Prostate gland (tissue), 2 donors: ENCODE data around the gene EPHB4. TPM values are rescaled to one million over a fixed set of nuclear protein-coding genes. Genes with fewer than 3 reads are reported as not detected.

Source experiments
- DNase-seq: peaks from one replicate; pipeline ENCODE4 v3.0.0-alpha.2; 2019; ENCODE audit warnings: low spot score
- H3K27ac ChIP-seq, 2 donors: fragments of 200-600 bp; sonication (generic); 2 replicates each; pipeline ENCODE4 v1.5.1; 2017 to 2019
- H3K27me3 ChIP-seq: fragments of 200-600 bp; sonication (generic); replicated peaks from 2 replicates; pipeline ENCODE4 v1.5.1; 2019; ENCODE audit not compliant: insufficient read depth
- H3K36me3 ChIP-seq, 2 donors: fragments of 200-600 bp; sonication (generic); 1 replicate in 1 of 2; 2 replicates in 1 of 2; pipeline versions ENCODE4 v1.5.1 to v1.8.1; 2017 to 2019
- H3K4me1 ChIP-seq: fragments of 200-600 bp; sonication (generic); replicated peaks from 2 replicates; pipeline ENCODE4 v1.5.1; 2019
- H3K4me3 ChIP-seq, 2 donors: fragments of 200-600 bp; sonication (generic); 2 replicates each; pipeline ENCODE4 v1.5.1; 2017 to 2019
- H3K9me3 ChIP-seq: fragments of 200-600 bp; sonication (generic); 2 replicates; pipeline ENCODE4 v1.5.1; 2017
- CTCF ChIP-seq, 4 experiments: fragments of 200-600 bp in 2 of 4; fragments of 450-650 bp in 2 of 4; sonication (generic) in 2 of 4; IDR thresholded peaks; 1 replicate in 3 of 4; 2 replicates in 1 of 4; pipeline ENCODE4 v1.5.1; 2016 to 2019; ENCODE audit warnings: antibody characterized with exemption in 4 of 4, mild to moderate bottlenecking in 2 of 4, moderate library complexity in 2 of 4
- POLR2A ChIP-seq: fragments of 450-650 bp; IDR thresholded peaks from one replicate; pipeline ENCODE4 v1.6.1; 2016; ENCODE audit warnings: antibody characterized with exemption, mild to moderate bottlenecking
- POLR2AphosphoS5 ChIP-seq: sonication (generic); formaldehyde crosslinking; IDR thresholded peaks from one replicate; pipeline ENCODE4 v1.6.1; 2017; ENCODE audit warnings: antibody characterized with exemption
- WGBS: methylation state at CpG from one replicate; pipeline ENCODE4 v1.1.5; 2018; 5-methylcytosine and 5-hydroxymethylcytosine counted together
- intact Hi-C: fragments of 100-400 bp; cut with DNase I; formaldehyde crosslinking; loops from one replicate; pipeline ENCODE4 v1.14.2; 2022
- total RNA-seq, 2 donors: library from RNA; depleted of rRNA; stranded (reverse); fragments of >200 nt; gene quantifications; one replicate each; pipeline ENCODE4 v1.1.0, GENCODE V29; 2016

Gene EPHB4
- total RNA-seq, 2 donors from 2014 or later, result 78.6 to 80.8 TPM

GRCh38 chr7:100835903-100836811, 8.8 kb upstream of the EPHB4 start:
- TF ChIP-seq CTCF (IDR thresholded peaks at IDR 0.05) (no peak), POLR2A (no peak), POLR2AphosphoS5 (no peak)
- 17% methylated on average over 17 of the region's 17 CpGs for WGBS
- H3K27ac ChIP-seq, result peak overlapping the region; percentile 77 to 78
- no peaks in the 10 kb centered on the region for H3K9me3 ChIP-seq
- H3K27me3 ChIP-seq, result no peaks in the 10 kb centered on the region
- intact Hi-C loops, result no loop called here
- DNase-seq, result peak; percentile 45
- H3K4me1 ChIP-seq, result no peaks in the 10 kb centered on the region
- H3K36me3 ChIP-seq, result no peaks in the 10 kb centered on the region
- H3K4me3 ChIP-seq, result no peak overlapping the region

- Histone ChIP-seq H3K9me3 (no peaks in the 10 kb centered on the region), H3K27ac (no peak overlapping the region), H3K4me3 (no peak overlapping the region), H3K27me3 (no peaks in the 10 kb centered on the region), H3K4me1 (no peaks in the 10 kb centered on the region), H3K36me3 (no peaks in the 10 kb centered on the region)
- WGBS, result 94% methylated on average over 5 of the region's 5 CpGs
- intact Hi-C loops, result no loop called here
- no peak for TF ChIP-seq CTCF (IDR thresholded peaks at IDR 0.05)
- TF ChIP-seq POLR2AphosphoS5, result no peak
- no peak for TF ChIP-seq POLR2A
- DNase-seq, result no peak
Observed at GRCh38 chr7:100832281-100832633, 4.9 kb upstream of the EPHB4 start.

- intact Hi-C loops, result no loop called here
- Histone ChIP-seq H3K4me1 (no peaks in the 10 kb centered on the region), H3K27ac (no peak overlapping the region), H3K27me3 (no peaks in the 10 kb centered on the region), H3K9me3 (no peaks in the 10 kb centered on the region), H3K36me3 (no peaks in the 10 kb centered on the region), H3K4me3 (no peak overlapping the region)
- TF ChIP-seq POLR2AphosphoS5, result no peak
- TF ChIP-seq POLR2A, result no peak
- TF ChIP-seq CTCF (IDR thresholded peaks at IDR 0.05), result no peak
- WGBS, result 84% methylated on average over 4 of the region's 4 CpGs
- DNase-seq, result no peak
Observed at GRCh38 chr7:100830396-100830795, 3.1 kb upstream of the EPHB4 start.

GRCh38 chr7:100829150-100829716, 1.9 kb upstream of the EPHB4 start:
- Histone ChIP-seq H3K27ac (no peak overlapping the region), H3K4me3 (no peak overlapping the region), H3K27me3 (no peaks in the 10 kb centered on the region), H3K4me1 (peaks cover 7% of the 10 kb centered on the region), H3K9me3 (no peaks in the 10 kb centered on the region), H3K36me3 (no peaks in the 10 kb centered on the region)
- TF ChIP-seq CTCF (IDR thresholded peaks at IDR 0.05) (no peak), POLR2A (no peak), POLR2AphosphoS5 (no peak)
- intact Hi-C loops, result loop anchor here (5.0 kb wide), 1 partner anchor 122 kb away; the partner anchor contains the start of gene POP7
- DNase-seq, result no peak
- 58% methylated on average over 20 of the region's 20 CpGs for WGBS
